GM19023 (cell line): Measurements from ENCODE around the gene DRAXIN.

Experiments
- ATAC-seq: cut with Tn5 transposase; IDR thresholded peaks from one replicate; pipeline ENCODE4 v1.9.1; 2021; ENCODE audit warnings: mild to moderate bottlenecking, moderate library complexity; ENCODE audit not compliant: unreplicated experiment

DRAXIN gene

DNA sequence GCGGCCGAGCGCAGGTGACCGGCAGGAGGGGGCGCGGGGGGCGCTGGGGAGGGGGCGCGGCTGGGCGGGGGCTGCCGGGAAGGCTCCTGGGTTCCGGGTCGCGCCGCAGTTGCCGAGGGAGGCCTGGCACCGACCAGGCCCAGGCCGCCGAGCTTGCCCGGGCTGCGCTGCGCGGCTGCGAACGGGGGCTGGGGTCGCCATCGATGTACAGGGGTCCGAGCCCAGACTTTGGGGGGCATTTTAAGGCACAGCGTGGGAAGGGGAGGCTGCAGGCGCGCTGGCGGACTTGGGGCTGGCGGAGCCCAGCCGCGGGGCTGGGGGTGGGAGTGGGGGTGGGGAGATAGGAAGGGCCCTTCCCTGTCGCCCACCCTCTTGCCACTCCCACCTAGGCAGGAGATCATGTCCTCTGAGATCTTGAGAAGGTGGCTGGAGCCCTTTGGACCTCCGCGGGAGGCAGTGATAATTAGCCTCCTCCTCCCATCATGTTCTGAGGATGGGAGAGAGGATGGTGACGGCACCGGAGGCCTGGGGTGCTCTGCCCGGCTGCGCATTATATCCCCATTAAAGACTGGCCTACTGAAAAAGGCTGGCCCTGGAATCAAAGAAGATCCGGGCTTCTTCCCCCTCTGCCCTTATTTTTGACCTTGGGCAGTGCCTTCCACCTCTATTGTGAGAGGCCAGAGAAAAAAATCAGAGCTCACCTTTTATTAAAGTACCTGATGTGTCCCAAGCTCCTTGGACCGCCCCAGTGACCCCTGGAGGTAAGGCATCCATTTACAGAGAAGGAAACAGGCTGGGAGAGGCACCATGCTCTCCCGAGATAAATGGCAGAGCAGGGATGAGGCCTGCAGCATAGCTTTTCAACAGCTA lies 36.3 kb upstream of the DRAXIN start:
- peak; percentile 30 for ATAC-seq

DNA sequence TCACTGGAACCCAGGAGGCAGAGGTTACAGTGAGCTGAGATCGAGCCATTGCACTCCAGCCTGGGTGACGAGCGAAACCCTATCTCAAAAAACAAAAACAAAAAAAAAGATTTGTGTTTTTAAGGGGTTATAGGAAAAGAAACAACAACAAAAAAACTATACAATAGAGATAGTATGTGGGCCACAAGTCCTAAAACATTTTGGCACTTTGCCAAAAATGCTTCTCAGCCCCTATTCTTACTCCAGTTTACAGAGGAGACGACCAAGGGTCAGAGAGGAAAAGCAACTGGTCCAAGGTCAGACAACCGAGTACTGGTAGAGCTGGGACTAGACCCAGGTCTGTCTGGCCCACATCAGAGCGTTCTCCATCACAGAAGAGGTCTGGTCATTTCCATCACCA lies 33.9 kb upstream of the DRAXIN start:
- ATAC-seq: no peak

DNA sequence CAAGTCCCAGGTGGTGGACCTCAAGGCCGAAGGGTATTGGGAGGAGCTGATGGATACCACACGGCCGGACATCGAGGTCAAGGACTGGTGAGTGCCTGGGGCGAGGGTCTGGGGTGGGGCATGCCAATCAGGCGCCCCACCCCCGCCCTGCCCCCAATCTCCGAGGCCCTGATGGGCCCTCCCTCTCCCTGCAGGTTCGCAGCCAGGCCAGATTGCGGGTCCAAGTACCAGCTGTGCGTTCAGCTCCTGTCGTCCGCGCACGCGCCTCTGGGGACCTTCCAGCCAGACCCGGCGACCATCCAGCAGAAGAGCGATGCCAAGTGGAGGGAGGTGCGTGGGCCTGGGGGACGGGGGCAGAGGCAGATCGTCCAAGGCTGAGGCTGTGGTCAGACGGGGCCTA lies 33.0 kb upstream of the DRAXIN start:
- ATAC-seq: no peak

DNA sequence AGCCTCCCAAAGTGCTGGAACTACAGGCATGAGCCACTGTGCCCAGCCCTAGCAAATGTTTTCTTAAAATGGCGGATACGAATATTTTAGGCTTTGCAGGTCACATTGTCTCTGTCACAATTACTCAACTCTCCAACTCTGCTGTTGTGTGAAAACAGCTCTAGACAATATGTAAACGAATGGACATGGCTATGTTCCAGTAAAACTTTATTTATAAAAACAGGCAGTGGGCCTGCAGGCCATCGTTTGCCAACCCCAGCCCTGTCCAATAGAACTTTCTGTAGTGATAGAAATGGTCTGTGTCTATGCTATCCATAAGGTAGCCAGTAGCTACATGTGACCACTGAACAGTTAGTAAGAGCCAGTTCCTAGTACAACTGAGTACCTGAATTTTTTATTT lies 31.8 kb upstream of the DRAXIN start:
- ATAC-seq: no peak

DNA sequence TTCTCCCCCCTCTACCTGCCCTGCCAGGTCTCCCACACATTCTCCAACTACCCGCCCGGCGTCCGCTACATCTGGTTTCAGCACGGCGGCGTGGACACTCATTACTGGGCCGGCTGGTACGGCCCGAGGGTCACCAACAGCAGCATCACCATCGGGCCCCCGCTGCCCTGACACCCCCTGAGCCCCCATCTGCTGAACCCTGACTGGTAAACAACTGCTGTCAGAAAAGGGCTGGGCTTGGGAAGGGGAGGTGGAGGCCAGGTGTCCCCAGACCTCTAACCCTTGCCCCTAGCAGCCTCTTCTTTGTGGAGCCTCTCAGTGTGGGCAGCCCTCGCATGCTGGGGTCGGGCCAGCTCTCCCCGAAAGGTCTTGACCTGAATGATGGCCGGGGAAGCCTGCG lies 30.4 kb upstream of the DRAXIN start:
- ATAC-seq: no peak

DNA sequence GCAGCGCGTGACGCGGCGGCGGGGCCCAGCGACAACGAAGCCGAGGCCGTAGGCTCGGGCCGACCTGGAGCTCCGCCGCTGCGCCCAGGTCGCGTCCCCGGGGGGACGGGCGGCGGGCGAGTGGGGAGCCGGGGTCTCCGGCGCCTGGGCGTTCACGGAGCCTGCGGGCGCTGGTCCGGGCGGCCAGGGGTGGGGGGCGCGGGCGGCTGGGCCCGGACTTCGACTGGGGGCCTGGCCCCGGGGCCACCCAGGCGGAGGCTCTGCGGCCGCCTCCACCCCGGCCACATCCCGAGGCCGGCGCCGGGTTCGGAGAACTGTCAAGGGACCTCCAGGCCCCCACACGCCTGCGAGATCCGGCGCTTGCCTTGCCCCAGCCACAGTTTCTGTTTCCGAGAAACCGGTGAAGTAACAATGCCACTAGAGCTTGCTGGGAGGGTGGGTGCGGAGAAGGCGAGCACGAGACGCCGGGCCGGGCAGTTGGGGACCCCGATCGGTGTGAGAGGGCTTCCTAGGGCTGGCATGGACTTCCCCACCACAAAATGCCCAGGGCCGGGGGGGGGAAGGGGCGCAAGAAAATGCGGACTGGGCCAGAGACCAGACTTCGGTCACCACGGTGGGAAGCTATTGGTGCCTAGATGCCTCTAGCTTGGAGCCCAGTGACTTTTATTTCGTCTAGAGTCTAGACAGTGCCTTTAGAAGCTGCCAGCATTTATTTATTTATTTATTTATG lies 27.0 kb upstream of the DRAXIN start:
- ATAC-seq: peak; percentile 38

DNA sequence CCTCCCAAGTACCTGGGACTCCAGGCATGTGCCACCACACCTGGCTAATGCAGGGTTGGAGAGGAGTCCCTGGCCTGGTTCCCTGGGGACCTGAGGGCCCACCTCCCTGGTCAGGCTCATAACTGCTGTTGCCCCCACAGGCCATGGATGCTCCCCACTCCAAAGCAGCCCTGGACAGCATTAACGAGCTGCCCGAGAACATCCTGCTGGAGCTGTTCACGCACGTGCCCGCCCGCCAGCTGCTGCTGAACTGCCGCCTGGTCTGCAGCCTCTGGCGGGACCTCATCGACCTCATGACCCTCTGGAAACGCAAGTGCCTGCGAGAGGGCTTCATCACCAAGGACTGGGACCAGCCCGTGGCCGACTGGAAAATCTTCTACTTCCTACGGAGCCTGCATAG lies 23.0 kb upstream of the DRAXIN start:
- ATAC-seq: no peak

DNA sequence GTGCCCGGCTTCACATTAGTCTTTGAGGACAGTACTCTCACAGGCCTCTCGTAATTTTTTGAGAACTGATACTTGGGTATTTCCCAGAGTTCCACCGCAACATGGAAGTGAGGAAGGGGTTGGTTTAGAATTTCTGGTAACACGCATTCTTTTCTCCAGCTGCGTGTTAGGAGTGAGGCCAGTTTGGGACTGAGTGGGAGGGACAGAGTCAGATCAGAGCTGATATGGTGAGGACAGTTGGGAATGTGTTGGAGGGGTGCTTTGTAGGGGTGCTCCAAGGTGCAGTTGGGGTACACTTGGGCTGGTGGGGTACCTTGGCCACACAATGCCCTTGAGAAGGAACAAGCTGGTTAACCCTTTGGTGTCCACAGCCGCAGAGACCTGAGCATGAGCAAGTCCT lies 20.8 kb upstream of the DRAXIN start:
- ATAC-seq: no peak

DNA sequence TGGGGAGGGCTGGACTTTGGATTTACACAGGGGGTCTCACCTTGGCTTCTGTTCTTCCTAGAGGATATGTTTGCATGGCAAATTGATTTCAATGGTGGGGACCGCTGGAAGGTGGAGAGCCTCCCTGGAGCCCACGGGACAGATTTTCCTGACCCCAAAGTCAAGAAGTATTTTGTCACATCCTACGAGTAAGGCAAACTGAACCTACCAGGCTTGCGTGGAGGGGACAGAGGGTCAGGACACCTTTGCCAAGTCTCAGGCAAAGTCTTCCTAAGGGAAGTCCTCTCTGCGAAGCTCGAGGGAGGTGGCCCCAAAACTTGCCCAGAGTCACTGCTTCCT lies 20.3 kb upstream of the DRAXIN start:
- no peak for ATAC-seq

DNA sequence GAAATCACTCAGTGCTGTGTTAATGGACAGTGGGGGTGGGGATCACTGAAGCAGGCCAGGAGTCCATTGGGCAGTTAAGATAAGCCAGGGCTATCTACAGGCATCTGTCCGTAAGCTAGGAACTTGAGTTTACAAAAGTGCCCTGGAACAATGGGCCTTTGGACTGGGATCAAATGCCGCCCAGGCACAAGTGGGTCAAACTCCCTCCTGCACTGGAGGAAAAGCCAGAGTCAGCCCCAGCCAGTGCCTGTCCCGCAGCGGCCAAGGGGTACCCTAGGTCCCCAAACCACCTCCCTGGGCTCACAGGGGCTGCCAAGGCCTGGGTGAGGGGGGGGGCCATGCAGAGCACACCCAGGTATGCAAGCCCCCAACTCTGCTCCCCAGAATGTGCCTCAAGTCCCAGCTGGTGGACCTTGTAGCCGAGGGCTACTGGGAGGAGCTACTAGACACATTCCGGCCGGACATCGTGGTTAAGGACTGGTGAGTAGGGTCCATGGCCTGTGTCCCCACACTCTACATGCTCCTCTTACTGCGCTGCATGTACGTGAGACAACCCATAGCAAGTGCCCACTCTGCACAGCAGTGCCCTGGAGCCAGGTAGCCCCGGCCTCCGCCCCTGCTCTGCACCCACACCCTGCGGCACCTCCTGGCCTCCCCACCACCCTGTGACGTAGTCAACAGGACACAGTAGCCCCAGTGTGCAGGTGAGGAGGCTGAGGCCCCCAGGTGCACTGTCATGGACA lies 19.8 kb upstream of the DRAXIN start:
- no peak for ATAC-seq

DNA sequence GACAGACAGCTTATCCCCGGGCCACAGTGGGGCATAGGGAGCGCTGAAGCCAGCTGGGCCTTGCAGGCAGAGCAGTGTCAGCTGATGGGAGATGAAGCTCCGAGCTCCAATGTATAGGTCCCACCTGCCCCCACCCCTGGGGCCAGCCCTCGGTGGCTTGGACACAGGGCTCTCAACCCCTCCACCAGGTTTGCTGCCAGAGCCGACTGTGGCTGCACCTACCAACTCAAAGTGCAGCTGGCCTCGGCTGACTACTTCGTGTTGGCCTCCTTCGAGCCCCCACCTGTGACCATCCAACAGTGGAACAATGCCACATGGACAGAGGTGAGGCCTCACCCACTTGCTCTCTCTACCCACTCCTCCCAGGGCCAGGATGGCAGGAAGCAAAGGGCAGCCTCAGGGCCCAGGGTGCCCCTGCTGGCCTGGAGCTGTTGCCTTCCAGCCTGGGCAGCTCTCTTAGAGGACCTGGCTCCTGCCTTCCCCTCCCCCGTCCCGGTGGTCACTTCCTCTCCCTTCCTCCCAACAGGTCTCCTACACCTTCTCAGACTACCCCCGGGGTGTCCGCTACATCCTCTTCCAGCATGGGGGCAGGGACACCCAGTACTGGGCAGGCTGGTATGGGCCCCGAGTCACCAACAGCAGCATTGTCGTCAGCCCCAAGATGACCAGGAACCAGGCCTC lies 18.3 kb upstream of the DRAXIN start:
- ATAC-seq: no peak

DNA sequence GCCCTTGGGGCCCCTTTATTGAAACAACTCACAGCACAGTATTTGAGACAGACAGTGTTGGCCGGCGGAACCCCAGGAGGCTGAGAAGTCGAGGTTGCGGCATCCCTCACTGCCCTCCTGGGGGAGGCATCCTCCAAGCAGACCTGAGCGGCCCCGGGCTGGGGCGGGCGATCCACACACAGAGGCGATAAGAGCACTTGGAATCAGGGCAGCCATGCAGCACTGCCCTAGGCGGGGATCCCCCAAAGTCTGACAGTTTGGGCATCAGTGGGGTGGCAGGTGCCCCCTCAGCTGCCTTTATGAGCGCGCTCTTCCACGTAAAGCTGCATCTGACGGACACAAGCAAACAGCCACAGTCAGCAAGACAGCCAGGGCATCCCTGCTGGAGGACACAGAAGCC lies 17.0 kb upstream of the DRAXIN start:
- no peak for ATAC-seq

DNA sequence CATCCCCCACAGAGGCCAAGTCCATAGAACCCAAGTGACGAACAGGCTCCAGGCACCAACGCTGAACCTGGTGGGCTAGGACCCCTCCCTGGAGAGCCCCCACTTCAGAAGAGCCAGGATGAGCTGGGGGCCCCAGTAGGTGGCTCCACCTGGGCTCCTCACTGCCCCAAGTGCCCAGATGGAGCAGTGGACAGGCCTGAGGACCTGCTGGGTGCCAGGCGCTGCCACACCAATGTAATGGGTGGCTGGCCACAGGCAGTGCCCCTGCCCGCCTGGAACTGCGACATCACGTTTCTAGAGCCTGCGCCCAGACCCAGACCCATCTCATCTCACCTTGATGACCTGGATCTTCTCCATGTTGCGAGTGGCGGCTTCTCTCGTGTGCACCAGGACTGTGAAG lies 16.2 kb upstream of the DRAXIN start:
- ATAC-seq: no peak

DNA sequence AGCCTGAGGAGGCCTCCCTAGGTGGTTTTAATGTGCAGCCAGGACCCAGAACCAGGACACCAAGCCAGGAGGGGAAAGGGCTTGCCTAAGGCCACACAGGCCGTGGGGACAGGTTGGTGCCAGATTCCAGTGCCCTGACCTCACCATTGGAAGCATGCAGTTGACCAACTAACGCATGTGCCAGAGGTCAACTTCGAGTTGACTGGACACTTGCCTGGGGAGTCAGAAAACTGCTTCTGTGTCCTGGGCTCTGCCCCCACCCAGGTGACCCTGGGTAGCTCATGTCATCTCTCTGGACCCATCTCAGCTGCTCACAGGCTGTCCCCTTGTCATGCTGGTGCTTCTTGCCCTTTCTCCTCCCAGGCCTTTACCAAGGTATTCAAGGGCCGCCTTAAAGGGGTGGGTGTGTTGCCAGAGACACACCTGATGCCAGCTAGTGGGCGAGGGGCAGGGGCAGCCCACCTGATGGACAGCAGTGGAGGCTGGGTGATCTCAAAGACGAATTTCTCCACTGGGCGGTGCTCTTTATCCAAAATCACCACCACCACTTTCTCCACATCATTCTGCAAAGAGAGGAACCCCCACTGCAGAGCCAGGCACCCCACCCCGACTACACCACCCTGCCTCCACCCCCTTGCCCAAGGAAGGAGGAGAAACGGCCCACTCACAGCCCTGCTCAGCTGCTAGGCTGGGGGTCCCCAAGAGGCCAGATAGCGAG lies 15.0 kb upstream of the DRAXIN start:
- no peak for ATAC-seq

DNA sequence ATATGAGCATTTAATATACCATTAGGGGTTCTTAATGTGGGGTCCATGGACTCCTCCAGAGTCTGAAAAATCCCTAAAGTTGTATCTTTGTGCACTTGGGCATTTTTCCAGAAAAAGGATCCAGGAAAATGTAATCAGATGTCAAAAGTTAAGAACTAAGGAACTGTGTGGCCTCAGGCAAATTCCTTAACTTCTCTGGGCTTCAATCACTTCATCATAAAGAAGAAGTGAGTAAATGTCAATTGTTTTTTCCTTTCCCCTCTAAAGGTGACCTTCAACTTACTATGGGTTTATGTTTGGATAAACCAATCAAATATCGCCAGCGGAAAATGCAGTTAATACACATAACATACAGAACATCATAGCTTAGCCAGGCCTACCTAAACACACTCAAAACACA lies 13.1 kb upstream of the DRAXIN start:
- ATAC-seq: no peak

DNA sequence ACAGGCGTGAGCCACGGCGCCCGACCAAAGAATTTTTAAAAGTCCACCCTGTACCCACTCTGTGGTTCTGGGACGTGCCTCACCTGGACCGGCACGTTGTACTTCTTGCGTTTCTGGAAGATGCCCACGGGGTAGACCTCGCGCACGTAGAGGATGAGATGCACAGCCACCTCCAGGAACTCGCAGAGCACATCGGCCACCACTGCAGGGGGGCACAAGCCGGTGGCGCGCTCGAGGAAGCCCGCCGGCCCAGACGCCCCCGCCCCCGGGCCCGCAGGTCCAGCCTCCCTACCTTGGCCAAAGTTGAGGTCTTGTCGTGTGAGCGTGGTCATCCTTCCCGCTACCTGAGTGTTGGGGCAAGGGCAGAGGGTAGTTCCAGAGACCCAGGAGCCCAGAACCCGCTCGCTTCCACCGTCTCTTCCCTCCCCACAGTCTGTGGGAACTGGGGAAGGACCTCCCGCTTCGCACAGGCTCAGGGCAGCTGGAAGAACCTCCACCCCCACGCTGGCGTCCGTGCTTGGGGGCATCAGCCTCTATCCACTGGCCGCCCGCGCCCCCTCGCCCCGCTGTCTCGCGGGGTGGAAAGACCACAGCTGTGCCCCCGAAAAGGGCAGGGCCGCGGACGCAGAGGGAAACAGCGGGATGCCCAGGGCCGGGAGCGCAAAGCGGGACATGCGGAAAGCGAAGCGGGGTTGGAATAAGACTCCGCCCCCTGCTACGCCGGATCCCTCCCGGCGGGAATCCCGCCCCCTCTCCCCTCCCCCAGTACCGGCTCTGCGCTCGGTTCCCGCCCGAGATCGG lies 11.0 kb upstream of the DRAXIN start:
- ATAC-seq: peak; percentile 18

DNA sequence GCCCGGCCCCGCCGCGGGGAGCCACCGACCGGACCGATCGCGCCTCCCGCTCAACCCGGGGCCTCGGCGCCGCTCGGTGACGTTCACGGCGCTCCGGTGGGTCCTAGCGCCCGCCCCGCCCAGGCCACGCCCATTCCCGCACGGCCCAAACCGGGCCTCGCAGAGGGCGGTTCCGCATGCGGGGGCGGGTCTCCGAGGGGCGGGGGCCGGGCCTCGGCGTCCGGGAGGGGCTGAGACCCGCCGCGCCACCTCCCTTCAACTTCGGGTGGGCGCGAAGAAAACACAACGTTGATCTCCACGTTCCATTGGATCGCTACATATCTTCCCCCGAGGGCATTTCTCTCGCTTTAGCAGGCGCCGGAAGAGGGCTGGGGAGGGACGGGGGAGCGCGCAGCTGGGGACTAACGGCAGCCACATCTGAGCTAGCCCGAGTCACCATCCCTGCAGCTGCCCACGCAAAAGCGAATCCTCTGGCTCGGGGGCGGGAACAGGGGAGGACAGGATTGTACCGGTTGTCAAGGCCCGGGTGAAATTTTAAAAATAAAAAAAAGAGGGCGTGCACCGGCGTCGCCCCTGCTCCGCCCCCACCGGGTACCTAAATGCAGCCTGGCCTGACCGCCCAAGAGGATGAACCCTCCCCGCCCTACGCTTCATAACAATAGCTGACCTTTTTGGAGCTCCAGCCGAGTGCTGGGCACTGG lies 10.3 kb upstream of the DRAXIN start, which contains the start of gene MAD2L2:
MAD2L2 (minus strand) TSS at position 78 of the 701 bp plus-strand sequence. CDS start 547 bp downstream, outside the sequence.
- ATAC-seq: peak; percentile 85

DNA sequence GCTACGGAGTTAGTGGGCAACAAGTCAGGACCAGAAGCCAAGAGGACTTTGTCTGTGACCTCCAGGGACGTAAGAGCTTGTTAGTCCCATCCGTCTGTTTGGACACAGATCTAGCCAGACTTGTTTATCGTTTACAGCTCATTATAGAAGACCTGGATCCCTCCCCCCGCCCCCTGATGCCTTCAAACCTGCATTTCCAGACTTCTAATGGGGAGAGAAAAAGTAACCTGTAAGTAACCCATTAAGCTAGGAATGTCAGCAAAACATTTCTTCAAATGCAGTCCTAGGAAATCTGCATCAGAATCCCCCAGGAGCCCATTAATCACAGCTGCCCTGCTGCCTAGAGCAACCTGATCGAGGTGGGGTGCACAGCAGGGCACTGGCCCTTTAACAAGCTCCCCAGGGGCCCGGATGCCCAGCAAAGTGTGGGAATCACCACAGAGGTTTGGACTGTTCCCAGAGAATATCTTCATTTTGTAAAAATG lies 9.2 kb upstream of the DRAXIN start:
- no peak for ATAC-seq

DNA sequence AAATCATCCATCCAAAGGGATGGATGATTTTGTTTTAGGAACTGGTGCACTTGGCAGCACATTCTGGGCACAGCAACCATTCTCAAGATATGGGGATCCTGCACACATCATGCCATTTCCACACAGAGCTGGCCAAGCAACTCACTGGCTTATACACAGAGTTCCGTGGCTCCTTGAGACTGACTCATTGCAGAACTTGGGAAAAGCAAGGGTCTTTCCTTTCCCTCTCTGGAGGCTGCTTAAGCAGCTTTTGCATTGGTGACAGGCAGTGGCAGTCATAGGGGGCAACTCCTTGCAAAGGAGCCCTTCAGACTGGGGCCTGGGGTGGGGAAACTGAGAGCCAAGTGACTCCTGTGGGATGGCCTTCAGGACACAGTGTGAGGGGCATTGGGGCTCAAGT lies 8.7 kb upstream of the DRAXIN start:
- no peak for ATAC-seq
